Activated naive CD4-positive, alpha-beta T cell treated with Interleukin-2 at 50 U/mL for 16 hours (primary cell): Measurements from ENCODE around the gene CLIP2.
"Not testable (repeated sequence)": the region's sequence is repeated elsewhere in the genome, so short reads cannot be mapped to it uniquely, and the experiment has no call there.

ENCODE experiments used
- DNase-seq: peaks from one replicate; pipeline ENCODE4 v3.0.0-alpha.2; 2020

CLIP2 gene

DNA sequence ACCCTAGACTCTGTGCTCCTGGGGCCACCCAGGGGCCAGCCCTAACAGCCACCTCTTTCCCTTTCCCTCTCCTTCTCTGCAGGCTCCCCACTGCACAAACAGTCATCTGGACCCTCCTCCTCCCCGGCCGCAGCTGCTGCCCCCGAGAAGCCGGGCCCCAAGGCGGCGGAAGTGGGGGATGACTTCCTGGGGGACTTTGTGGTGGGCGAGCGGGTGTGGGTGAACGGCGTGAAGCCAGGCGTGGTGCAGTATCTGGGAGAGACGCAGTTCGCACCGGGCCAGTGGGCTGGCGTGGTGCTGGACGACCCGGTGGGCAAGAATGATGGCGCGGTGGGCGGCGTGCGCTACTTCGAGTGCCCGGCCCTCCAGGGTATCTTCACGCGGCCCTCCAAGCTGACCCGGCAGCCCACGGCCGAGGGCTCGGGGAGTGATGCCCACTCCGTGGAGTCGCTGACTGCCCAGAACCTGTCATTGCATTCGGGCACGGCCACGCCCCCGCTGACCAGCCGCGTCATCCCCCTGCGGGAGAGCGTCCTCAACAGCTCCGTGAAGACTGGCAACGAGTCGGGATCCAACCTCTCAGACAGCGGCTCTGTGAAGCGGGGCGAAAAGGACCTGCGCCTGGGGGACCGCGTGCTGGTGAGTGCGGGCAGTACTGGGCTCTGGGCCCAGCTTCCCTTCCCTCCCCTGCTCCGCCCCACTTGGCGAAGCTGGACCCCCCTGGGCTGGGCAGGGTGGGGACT lies 49.3 kb downstream of the CLIP2 start:
- DNase-seq: no peak

DNA sequence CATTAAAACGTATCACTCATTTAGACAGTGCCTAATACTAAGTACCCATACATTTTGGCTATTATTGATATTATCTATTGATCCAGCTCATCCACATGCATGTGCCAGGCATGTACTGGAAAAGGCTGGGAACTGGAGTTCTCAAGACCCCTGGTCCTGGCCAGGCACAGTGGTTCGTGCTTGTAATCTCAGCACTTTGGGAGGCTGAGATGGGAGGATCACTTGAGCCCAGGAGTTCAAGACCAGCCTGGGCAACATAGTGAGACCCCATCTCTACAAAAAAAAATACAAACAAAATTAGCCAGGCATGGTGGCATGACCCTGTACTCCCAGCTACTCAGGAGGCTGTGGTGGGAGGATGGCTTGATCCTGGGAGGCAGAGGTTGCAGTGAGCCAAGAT lies 50.4 kb downstream of the CLIP2 start:
- not testable (repeated sequence) for DNase-seq

DNA sequence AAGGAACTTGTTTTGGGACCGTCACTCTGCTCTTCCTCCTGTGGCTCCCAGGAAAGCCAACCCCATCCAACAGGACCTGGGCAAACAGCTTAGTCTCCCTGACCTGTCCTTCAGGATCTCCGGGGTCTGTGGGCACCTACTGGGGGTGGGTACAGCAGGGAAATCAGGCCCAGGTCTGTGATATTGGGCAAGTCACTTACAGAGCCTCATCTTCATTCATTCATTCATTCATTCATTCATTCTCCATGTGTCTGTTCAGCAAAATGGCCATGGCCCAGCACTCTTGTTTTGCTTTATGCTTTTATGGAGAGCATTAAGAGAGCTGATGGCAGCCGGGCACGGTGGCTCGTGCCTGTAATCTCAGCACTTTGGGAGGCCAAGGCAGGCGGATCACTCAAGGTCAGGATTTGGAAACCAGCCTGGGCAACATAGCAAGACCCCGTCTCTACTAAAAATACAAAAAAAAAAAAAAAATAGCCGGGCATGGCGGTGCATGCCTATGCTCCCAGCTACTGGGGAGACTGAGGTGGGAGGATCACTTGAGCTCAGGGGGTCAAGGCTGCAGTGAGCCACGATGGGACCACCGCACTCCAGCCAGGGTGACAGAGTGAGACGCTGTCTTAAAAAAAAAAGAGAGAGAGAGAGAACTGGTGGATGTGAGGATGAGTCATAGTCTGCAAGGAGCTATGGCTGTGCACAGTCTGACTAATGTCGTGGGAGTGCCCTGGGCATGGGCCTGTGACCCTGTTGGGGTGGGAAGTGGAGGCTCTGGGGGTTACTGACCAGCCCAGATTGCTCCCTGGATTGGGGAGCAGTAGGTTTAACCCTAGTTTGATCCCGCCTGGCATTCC lies 54.3 kb downstream of the CLIP2 start:
- DNase-seq: no peak

DNA sequence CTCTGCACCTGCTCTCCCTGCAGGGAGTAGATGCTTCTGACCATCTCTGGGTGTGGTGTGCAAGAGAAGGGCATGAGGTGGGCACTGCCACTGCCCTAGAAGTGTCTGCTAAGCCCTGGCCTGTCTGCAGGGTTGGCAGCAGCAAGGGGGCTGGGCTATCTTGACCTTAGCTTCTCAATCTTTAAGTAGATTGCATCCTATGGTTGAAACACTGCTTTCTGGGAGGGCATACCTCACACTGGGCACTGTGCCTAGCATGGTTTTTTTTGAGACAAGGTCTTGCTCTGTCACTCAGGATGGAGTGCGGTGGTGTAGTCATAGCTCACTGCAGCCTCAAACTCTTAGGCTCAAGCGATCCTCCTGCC lies 54.9 kb downstream of the CLIP2 start:
- no peak for DNase-seq

DNA sequence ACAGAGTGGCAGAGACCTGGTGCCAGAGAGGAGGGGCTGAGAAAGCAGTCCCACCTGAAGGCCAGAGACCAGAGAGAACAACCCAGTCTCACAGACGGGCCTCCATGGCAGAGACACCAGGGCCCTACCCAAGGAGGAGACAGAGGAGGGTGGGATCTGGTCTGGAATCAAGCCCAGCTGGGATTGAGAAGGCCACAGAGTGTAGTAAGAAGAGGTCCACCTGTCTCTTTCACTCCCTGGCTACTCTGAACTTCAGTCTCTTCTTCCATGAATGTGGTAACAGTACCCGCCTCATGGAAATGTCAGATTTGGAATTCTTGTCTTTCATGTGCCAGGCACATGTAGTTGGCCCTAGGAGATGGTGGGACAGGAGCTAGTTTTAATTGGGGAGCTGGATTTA lies 55.6 kb downstream of the CLIP2 start:
- DNase-seq: no peak

DNA sequence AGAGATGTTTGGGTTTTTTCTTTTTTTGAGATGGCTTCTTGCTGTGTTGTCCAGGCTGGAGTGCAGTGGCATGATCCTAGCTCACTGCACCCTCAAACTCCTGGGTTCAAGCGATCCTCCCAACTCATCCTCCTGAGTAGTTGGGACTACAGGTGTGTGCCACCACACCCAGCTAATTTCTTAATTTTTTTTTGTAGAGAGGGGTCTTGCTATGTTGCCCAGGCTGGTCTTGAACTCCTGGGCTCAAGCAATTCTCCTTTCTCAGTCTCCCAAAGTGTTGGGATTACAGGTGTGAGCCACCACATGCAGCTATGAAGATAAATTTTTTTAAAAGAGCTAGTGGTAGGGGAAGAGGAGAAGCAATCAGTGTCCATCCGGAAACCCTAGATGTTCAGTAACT lies 56.8 kb downstream of the CLIP2 start:
- no peak for DNase-seq

DNA sequence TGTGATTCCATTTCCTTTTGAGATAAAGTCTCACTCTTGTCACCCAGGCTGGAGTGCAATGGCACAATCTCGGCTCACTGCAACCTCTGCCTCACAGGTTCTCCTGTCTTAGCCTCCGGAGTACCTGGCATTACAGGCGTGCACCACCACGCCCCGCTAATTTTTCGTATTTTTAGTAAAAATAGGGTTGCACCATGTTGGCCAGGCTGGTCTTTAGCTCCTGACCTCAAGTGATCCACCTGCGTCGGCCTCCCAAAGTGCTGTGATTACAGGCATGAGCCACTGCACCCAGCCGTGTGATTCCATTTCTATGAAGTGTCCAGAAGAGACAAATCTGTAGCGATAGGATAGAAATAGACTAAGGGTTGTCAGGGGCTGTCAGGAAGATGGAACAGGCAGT lies 60.4 kb downstream of the CLIP2 start:
- no peak for DNase-seq

DNA sequence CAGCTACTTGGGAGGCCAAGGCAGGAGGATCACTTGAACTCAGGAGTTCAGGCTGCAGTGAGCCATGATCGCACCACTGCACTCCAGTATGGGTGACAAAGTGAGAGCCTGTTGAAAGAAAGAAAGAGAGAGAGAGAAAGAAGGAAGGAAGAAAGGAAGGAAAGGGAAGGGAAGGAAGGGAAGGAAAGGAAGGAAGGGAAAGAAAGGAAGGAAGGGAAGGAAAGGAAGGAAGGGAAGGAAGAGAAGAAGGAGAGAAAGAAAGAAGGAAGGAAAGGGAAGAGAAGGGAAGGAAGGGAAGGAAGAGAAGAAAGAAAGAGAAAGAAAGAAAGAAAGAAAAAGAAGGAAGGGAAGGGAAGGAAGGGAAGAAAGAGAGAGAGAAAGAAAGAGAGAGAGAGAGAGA lies 61.5 kb downstream of the CLIP2 start:
- no peak for DNase-seq

DNA sequence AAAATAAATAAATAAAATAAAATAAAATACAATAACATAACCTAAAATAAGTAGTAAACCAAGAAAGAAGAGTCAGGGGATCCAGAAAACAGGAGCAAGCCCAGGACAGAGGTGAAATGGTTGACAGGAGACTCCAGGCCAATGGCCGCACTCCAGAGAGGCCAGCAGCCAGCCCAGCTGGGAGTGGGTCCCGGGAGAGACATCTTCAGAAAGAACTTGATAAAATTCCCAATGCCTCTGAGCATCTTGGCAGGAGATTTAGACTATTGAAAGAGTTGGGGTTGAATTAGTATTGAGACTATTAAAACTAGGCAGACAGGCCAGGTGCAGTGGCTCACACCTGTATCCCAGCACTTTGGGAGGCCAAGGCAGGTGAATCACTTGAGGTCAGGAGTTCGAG lies 62.6 kb downstream of the CLIP2 start:
- DNase-seq: no peak

DNA sequence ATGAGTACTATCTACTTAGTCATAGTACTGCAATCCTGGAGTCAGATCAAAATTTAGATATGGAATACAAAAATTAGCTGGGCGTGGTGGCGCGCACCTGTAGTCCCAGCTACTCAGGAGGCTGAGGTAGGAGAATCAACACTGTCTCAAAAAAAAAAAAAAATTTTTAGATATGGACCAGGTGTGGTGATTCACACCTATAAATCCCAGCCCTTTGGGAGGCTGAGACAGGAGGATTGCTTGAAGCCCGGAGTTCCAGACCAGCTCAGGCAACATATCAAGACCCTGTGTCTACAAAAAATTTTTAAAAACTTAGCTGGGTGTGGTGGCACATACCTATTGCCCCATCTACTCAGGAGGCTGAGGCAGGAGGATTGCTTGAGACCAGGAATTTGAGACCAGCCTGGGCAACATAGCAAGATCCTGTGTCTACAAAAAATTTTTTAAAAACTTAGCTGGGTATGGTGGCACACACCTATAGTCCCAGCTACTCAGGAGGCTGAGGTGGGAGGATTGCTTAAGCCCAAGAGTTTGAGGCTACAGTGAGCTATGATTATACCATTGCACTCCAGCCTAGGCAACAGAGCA lies 63.4 kb downstream of the CLIP2 start:
- not testable (repeated sequence) for DNase-seq

DNA sequence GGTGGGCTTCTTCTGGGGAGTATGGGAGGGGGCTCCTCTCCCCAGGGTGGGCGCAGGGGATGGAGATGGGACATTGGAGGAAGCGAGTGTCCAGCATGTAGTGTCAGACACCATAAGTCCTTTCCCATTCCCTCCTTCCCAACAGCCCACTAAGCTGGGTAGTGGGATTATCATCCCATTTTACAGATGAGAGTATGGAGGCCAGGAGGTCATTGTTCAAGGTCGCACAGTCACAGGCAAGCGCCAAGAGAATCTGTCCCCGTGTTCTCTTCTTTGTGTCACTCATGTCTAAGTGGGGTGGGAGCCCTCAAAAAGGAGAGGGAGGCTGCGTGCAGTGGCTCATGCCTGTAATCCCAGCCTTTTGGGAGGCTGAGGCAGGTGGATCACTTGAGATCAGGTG lies 64.8 kb downstream of the CLIP2 start:
- DNase-seq: no peak

DNA sequence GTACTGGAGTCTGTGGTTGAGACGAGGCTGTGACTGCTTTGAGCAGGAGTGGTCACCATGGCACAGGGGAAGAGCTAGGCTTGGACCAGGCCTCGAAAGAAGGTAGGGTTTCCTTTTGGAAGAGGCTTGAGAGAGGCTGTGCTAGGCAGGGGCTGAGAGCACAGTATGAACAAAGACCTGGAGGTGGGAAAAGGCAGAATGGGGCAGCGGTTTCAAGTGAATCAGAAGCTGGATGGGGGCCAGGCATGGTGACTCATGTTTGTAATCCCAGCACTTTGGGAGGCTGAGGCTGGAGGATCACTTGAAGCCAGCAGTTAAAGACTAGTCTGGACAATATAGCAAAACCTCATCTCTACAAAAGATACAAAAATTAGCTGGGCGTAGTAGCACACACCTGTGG lies 65.9 kb downstream of the CLIP2 start:
- no peak for DNase-seq

DNA sequence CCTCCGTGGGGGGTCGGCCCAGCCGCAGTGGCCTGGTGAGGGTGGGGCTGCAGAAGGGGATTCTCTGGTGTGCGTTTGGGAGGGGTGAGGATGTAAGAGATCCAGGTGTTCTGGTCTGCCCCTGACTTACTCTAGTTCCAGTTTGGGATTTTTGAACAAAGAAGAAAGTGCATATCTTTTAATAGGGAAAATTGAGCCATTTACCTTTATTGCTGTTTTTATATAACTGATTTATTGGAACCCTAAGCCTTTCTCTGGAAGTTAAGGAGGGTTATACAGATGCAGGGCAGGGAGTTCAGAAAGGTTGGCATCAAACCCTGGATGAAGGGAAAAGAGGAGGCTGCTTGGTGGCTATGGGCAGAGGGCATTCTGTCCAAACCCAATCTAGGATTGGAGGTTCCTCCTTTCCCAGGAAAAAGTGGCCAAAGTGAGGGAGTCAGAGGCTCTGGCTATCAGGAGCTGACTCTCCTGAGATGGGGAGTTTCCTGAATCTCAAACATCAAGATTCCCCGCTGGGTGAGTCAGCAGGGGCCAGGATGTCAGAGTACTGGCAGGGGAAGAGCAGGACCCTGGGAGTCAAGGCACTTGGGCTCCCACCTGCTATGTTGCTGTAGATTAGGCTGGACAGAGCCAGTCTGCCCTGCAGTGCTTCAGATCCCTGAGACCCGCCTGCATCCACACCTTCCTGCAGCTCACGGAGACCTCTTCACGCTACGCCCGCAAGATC lies 67.5 kb downstream of the CLIP2 start:
- DNase-seq: no peak

DNA sequence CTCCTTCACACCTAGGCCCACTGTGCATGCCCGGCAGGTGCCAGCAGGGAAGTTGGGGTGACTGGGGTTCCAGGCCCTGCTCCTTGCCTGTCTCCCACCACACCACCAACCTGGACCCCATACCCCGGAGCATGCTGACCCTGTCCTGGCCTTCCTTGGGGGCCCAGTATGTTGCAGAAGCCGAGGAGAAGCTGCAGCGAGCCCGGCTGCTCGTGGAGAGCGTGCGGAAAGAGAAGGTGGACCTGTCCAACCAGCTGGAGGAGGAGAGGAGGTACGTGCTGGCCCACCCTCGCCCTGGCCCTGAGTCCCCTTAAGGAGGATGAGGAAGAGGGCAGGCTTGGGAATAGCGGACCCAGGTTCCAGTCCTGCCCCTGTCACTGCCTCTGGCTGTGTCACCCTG lies 70.8 kb downstream of the CLIP2 start:
- no peak for DNase-seq

DNA sequence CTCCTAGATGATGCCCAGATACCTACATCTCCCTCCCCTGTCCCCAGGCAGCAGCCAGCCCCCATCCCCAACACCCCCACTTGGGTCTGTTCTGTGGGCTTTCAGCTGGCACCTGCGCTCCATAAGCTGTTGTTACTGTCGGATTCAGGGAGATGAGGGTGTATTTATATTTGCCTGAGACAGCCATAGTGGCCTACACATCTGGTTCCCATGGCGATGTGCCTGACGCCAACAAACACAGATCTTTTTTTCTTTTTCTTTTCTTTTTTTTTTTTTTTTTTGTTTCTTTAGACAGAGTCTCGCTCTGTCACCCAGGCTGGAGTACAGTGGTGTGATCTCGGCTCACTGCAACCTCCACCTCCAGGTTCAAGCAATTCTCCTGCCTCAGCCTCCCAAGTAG lies 73.1 kb downstream of the CLIP2 start:
- no peak for DNase-seq

DNA sequence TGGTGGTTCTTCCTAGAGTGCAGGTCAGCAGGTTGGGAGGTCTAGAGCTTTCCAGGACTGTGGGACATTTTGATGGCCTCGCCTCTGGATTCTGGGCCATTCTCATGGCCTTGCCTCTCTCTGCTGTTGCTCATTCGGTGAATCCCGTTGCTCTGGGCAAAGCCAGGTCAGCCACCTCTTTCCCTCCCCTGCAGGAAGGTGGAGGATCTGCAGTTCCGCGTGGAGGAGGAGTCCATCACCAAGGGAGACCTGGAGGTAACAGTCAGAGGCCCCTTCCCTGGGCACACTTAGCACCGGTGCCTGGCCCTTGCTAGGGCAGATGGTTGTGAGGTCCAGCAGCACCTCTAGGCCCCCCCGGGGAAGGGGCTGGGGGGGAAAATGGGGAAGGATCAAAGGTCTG lies 74.9 kb downstream of the CLIP2 start:
- DNase-seq: no peak

DNA sequence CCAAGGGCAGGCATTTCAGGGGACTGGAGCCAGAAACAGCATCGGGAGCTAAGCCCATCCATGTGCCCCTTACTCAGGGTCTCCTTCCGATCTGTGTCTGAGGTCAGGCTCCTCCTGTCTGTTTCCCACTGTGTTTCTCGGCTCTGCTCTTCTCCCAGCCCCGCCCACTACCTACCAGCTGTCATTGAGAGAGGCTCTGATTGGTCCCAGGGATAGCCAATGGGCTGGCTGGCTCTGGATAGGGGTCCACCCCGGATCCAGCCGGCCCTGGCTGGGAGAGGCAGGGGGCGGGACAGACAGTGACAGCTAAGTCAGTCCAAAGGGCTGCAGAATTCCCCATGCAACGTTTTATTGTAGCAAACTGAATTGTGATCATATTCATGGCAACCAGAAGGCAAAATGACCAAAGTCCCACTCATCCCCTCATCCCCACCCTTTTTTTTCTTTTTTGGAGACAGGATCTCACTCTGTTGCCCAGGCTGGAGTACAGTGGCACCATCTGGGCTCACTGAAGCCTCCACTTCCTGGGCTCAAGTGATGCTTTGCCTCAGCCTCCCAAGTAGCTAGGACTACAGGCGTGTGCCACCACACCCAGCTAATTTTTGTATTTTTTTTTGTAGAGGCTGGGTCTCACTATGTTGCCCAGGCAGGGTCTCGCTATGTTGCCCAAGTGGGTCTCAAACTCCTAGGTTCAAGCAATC lies 76.3 kb downstream of the CLIP2 start:
- no peak for DNase-seq

DNA sequence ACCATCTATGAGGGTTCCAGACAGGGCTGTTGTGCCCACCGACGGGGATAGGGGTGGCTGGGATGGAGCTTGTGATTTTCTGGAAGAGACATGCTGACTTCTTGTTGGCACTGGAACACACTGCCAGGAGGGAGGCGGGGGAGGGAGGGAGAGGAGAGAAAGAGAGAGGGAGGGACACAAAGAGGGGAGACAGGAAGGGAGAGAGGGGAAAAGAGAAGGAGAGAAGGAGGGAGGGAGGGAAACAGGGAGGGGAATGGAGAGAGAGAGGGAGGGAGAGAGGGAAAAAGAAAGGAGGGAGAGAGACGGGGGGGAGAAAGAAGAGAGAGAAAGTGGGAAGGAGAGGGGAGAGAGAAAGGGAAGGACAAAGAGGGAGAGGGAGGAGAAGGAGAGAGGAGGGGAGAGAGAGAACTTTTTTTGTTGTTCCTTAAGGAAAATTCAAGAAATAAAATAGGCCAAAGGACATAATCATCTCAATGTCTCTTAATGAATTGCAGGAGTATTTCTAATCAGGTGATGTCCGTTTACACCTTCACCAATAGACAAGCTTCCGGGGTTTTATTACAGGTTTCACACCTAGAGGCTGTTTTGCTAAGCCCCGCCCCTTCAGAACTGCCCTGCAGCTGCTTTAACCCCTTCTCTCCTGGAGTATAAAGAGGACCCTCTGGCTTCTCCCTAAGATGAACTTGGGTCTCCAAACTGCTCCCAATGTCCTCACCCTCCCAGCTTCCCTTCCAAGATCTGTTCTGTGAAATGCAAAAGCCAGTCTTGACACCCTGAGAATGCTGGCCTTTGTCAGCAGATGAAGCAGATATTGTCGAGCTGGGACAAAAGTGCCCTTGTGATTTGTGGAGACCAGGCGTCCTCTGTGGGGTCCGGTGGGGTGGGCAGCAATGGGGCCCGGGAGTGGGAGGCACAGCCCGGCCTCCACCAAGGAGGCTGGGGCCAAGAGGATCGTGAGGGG lies 82.5 kb downstream of the CLIP2 start:
- no peak for DNase-seq

DNA sequence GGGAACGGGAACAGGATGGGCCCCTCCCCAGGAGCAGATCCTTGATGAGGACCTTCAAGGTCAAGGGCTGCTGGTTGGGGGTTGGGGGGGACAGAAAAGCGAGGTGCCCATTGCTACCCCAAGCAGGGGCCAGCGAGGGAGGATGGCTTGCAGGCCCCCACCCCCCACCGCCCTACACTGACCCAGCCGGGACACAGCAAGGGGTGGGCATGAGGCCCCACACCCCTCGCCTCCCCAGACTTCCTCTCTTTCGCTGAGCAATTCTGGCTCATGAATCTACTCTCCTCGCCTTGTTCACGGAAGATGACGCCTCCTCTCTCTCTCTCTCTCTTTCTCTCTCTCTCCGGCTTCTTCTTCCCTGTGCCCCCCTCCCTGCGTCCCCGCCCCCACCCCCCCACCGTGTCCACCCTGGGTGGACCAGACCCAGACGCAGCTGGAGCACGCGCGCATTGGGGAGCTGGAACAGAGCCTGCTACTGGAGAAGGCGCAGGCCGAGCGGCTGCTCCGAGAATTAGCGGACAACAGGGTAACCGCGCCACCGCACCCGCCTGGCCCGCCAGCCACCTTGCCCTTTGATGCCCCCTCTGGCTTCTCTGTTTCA lies 83.4 kb downstream of the CLIP2 start:
- DNase-seq: no peak

DNA sequence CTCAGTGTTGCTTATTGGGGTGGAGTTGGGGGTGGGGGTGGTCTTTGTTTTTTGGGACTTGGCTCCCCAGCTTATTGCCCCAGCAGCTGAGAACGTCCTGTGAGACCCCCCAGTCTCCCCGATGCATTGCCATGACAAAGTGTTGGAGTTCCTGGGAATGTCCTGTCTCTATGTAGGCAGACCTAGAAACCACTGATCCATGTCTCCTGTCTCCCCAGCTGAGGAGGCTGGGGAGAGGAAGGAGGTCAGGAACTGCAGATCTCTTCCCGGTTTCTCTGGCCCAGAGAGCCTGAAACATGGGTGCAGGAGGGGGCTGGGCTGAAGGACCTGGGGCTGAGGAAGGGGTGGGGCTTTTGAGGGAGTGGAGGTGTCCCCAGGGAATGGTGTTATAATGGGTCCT lies 84.3 kb downstream of the CLIP2 start:
- DNase-seq: no peak

DNA sequence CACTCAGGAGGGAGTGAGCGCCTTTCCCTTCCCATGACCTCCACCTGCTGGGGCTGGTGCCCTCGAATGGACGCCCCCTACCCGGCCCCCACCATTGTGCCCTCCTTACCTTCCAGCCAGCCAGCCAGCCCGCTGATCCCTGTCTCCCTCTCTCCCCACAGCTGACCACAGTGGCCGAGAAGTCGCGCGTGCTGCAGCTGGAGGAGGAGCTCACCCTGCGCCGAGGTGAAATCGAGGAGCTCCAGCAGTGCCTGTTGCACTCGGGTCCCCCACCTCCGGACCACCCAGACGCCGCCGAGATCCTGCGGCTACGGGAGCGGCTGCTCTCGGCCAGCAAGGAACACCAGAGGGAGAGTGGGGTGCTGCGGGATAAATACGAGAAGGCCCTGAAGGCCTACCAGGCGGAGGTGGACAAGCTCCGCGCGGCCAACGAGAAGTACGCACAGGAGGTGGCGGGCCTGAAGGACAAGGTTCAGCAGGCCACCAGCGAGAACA lies 86.6 kb downstream of the CLIP2 start:
- DNase-seq: no peak
